AG09309 (cell line): ENCODE measurements around the gene PNLIPRP2.

Experiments
- DNase-seq: peaks from one replicate; pipeline ENCODE4 v3.0.0-alpha.2; 2010; ENCODE audit warnings: low read depth
- H3K4me3 ChIP-seq: 2 replicates; pipeline ENCODE4 v1.5.1; 2011; ENCODE audit warnings: mild to moderate bottlenecking, low read depth, low read length, moderate library complexity; ENCODE audit not compliant: control insufficient read depth
- CTCF ChIP-seq: IDR thresholded peaks from 2 replicates; pipeline ENCODE4 v1.5.1; 2011; ENCODE audit warnings: mild to moderate bottlenecking, low read depth, low read length, inconsistent platforms; ENCODE audit not compliant: insufficient read depth, control insufficient read depth; ENCODE audit errors: missing control alignments

Gene PNLIPRP2

GRCh38 chr10:116683821-116684220 lies 63.1 kb downstream of the PNLIPRP2 start:
- H3K4me3 ChIP-seq: no peak overlapping the region
- no peak for TF ChIP-seq CTCF
- no peak for DNase-seq

- TF ChIP-seq CTCF: no peak
- H3K4me3 ChIP-seq: no peak overlapping the region
- DNase-seq: no peak
Observed at GRCh38 chr10:116684781-116685180, 64.0 kb downstream of the PNLIPRP2 start.

DNA sequence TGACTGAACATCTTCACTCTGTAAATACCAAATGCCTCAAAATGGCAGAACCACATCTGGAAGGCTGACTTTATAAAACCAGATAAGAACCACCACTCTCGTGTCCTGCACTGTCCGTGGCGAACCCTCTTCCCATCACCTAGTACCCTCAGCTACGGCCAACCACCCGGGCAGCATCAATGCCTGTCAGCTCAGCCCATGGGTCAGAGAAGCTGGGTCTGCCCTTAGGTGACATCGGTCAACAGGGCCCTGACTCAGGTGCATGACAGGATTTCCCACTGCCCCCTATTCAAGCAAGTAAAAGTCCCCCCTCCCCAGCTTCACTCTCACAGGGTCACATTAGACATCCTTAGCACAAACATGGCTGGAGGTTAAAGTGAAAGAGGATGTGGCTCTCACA lies 65.1 kb downstream of the PNLIPRP2 start:
- H3K4me3 ChIP-seq: no peak overlapping the region
- TF ChIP-seq CTCF: no peak
- DNase-seq: no peak

DNA sequence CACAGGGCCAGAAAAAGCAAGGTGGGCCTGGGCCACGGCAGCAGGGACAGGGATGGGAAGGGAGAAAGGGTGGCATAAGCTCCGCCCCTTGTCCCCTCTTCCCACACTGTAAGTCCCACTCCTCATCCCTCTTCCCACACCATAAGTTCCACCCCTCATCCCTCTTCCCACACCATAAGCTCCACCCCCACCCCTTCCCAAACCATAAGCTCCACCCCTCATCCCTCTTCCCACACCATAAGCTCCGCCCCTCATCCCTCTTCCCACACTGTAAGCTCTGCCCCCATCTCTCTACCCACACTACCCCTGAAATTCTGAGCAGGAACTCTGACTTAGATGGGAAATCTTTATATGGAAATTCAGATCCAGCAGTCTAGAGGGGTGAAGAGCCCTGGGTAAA lies 65.9 kb downstream of the PNLIPRP2 start:
- H3K4me3 ChIP-seq: no peak overlapping the region
- no peak for DNase-seq
- TF ChIP-seq CTCF: no peak

- no peak overlapping the region for H3K4me3 ChIP-seq
- no peak for TF ChIP-seq CTCF
- no peak for DNase-seq
Observed at GRCh38 chr10:116687633-116688032, 66.9 kb downstream of the PNLIPRP2 start.

GRCh38 chr10:116688241-116688711 lies 67.5 kb downstream of the PNLIPRP2 start:
- TF ChIP-seq CTCF: no peak
- H3K4me3 ChIP-seq: no peak overlapping the region
- no peak for DNase-seq
